ENCODE results near the gene CPSF7.

The CPSF7 gene

DNA sequence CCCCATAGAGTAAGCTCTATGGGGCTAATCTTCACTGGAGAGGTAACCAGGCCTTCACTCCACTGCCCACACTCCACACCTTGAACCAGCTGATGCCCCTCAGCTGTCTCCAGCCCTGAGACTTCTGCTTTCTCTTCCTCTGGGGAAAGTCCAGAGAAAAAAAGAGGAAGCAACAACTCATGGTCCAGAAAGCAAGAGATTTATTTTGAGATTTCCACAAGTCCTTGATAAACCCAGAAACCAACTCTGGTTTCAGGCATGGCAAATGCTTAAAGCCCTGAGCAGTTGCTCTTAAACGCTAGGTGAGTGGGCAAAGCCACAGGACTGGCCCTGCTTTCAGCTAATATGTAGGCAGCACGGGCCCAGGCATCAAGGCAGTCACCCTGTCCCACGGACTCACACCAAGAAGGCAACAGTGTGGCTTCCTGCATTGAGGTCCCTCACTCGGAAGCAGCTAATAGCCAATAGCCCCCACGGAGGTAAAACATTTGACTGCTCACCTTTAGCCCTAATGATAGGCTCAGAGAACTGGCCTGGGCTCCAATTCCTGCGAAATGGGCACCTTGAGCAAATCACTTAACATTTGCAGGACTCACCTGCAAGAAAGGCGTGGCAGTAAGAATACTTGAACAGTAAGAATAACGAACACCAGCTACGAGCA lies 72.4 kb downstream of the CPSF7 start:
- no peak for DNase-seq (ENCODE audit: low read depth in 2 of 2)

DNA sequence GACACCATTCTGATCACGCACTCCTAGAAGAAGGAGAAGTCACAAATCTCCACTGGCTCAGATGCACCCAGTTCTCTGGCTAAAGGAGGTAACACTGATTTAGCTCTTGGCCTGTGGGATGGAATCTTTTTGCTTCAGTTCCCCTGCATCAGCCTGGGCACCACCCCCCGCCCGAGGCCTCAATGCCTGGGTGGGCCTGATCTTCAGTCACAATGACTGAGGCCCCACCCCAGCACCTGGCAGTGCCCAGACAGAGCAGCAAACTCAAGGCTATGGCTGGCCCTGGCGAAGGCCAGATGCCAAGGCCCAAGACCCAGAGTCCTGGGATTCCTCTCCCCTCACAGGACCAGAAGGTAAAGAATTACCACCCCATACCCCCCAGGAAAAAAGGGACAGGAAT lies 73.1 kb downstream of the CPSF7 start:
- no peak for DNase-seq (ENCODE audit: low read depth in 2 of 2)

DNA sequence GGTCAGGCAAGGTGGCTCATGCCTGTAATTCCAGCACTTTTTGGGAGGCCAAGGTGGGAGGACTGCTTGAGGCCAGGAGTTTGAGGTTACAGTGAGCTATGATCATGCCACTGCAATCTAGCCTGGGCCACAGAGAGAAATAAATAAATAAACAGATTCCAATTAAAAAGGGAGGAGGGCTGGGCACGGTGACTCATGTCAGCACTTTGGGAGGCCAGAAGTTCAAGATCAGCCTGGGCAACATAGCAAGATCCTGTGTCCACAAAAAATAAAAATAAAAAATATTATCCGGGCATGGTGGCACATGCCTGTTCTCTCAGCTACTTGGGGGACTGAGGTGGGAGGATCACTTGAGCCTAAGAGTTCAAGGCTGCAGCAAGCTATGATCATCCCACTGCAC lies 75.6 kb downstream of the CPSF7 start:
- DNase-seq (ENCODE audit: low read depth in 2 of 2): no peak

DNA sequence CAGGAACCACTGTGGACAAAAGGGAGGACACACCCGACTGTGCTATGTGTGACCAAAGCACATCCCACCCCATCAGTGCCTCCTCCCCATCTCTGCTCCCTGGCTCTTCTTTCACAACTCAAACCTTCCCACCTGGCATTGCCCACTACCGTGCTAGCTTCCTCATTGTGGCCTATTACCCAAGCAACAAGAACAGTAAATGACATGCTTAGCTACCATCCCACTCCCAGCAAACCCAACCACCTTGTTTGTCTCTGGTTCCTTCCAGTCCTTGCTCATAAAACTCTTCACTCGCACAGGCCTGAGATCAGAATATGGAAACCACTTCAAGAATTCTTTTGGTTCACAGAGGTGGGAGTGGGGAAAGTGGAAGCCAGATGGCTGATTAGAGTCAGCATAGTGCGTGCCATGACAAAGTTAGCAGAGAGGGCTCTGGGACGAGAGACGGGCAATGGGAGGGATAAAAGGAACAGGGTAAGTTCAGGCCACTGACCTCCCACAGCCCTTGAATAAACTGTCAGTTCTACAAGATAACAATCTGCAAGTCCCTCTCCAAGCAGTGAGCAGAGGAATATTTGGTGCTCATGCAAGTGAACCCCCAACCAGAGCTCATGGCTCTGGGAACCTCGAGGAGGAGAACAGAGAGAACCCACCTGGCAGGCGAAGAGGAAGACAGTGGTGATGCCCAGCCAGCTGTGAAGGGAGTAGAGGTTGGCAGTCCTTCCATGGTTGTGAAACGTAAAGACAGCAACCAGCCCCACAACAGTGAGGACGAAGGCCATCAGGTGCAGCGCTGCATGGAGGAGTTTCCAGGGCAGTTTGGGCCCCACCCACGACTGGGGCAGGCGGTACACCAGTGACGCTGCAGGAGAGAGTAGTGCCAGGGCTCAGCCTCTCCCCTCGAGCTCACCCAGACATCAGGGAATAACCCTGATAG lies 76.4 kb downstream of the CPSF7 start:
- no peak for DNase-seq (ENCODE audit: low read depth in 2 of 2)

Data from stimulated activated CD8-positive, alpha-beta memory T cell treated with anti-CD3 and anti-CD28 coated beads, Interleukin-7, amount 100 ng/mL, for 1 hour (primary cell).